Bronchus fibroblast of lung (primary cell): ENCODE results near the gene FURIN. TPM values are rescaled to one million over a fixed set of nuclear protein-coding genes. Genes with fewer than 3 reads are reported as not detected.

Experiments used
- total RNA-seq: library from RNA; depleted of rRNA; stranded (reverse); fragments of >200 nt; gene quantifications from 2 replicates; pipeline ENCODE4 v1.2.3, GENCODE V29; 2015

FURIN gene
- total RNA-seq = 34.6 and 35.8 TPM in 2 replicates

DNA sequence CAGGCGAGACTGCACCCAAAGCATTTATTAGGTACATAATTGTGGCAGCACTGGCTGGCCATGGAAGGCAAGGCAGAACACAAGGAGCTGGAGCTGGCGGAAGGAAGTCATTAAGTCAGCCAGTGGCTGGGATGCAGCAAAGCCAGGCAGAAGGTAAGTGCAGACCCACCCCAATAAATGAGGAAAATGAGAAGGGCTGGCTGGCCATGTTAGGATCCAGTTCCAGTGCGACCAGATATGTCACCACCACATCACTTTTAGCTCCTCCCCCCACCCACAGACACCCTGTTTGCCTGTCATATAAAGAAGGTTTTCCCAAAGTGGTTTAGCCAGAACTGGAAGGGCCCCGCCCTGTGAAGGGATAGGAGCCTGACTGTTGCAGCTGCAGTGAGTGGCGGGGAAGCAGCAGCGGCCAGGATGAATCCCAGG lies at the start of gene FURIN:
TSS of gene FURIN (plus strand) at position 328 of the 429 bp plus-strand sequence. CDS start 7,153 bp downstream, outside the sequence.

GRCh38 chr15:90883976-90884718 lies 15.8 kb downstream of the FURIN start, which contains the start of gene FES:
Gene FES (plus strand): TSS chr15:90884504. CDS start chr15:90885046, 542 bp downstream.

GRCh38 chr15:90902840-90903732 lies 34.7 kb downstream of the FURIN start, which contains the start of gene MAN2A2:
Gene MAN2A2 (plus strand): TSS chr15:90903302. CDS start chr15:90904208, 906 bp downstream.

DNA sequence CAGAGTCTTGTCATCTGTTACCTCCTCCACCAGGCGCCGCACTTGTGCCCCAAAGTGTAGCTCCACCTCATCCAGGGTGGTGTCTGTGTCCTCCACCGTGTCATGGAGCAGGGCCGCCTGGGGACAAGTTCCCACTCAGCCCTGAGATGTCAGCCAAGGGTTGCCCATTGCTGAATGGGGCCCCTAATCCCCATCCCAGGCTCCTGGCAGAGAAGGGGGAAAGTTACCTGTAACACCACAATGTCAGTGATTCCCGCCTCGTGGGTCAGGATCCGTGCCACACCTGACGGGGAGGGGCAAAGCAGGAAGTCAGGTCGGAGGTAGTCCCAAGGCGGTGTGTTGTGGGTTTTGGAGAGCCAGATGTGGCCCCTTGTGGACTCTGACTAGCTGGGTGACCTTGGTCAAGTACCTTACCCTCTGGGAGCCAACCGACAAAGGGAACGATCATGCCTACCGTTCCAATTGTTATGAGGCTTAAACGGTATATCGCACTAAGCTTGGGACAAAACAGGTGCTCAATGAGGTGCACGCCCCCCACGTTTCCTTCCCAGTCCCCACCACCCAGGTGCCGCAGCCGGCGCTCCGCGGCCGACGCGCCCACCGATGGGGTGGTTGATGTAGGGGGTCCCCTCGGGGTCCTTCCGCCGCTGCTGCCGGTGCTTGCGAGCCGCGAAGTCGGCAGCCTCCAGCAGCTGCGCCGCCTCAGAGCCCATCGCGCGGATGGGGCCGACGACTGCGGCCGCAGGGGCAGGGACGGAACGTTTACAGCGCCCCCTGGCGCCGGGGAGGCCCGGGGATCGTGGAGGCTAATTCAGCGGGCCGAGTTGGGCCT lies 63.7 kb downstream of the FURIN start, which contains the start of gene HDDC3:
TSS of gene HDDC3 (minus strand) at position 722 of the 832 bp plus-strand sequence. CDS start at position 713, 9 bp downstream.

Other genes with a start within 250 kb of the FURIN start
- gene BLM, start 151.2 kb upstream of the FURIN start, total RNA-seq = 7.6 and 8.4 TPM in 2 replicates
- 20.0 and 28.2 TPM in 2 replicates for gene FES, start 15.9 kb downstream of the FURIN start, total RNA-seq
- 5.7 and 11.7 TPM in 2 replicates for gene MAN2A2, start 34.7 kb downstream of the FURIN start, total RNA-seq
- 30.6 and 37.5 TPM in 2 replicates for gene HDDC3, start 64.0 kb downstream of the FURIN start, total RNA-seq
- 51.6 and 52.5 TPM in 2 replicates for gene UNC45A, start 66.7 kb downstream of the FURIN start, total RNA-seq
- 25.2 and 29.6 TPM in 2 replicates for gene RCCD1, start 86.3 kb downstream of the FURIN start, total RNA-seq
- 172 and 246 TPM in 2 replicates for gene PRC1, start 125.9 kb downstream of the FURIN start, total RNA-seq
- 10.6 and 11.3 TPM in 2 replicates for gene VPS33B, start 154.0 kb downstream of the FURIN start, total RNA-seq
- gene SV2B, start 231.7 kb downstream of the FURIN start, total RNA-seq = not detected in 2 replicates